K562 (cell line): ENCODE data around the gene MDC1. TPM values are rescaled to one million over a fixed set of nuclear protein-coding genes. Genes with fewer than 3 reads are reported as not detected.

ENCODE experiments used
- PRMT5 ChIP-seq: sonication (generic); formaldehyde crosslinking; IDR thresholded peaks from 2 replicates; pipeline ENCODE4 v1.5.0; 2020; ENCODE audit warnings: missing genetic modification reagents
- YBX1 ChIP-seq: fragments of 450-650 bp; IDR thresholded peaks from 2 replicates; pipeline ENCODE4 v1.7.1; 2016; ENCODE audit warnings: mild to moderate bottlenecking
- ZNF644 ChIP-seq: fragments of 200-800 bp; sonication (Bioruptor generic); IDR thresholded peaks from 2 replicates; pipeline ENCODE4 v1.6.1; 2016; ENCODE audit warnings: low read depth, missing genetic modification characterization, missing compliant biosample characterization
- ZNF830 ChIP-seq: fragments of 250-450 bp; sonication (Bioruptor Pico); IDR thresholded peaks from 2 replicates; pipeline ENCODE4 v1.5.0; 2021; ENCODE audit warnings: mild to moderate bottlenecking
- polyA plus RNA-seq, 8 experiments: library from polyadenylated mRNA; depleted of rRNA in 4 of 8; stranded (reverse) in 5 of 8; unstranded in 3 of 8; fragments of >200 nt; fragmentation: Nextera tagmentation in 2 of 8; fragmentation: Illumina TruSeq in 1 of 8; extraction: Ambion mirVana in 2 of 8; extraction: Trizol in 1 of 8; gene quantifications; 2 replicates each; pipeline versions ENCODE4 v1.2.1 to v1.2.3, GENCODE V29; 2011 to 2014; ENCODE audit warnings: inconsistent platforms in 1 of 8, missing spikeins in 1 of 8
- total RNA-seq, 7 experiments: library from RNA; depleted of rRNA in 6 of 7; stranded (reverse); fragments of >200 nt in 6 of 7; fragmentation: Illumina TruSeq in 2 of 7; extraction: Trizol in 2 of 7; gene quantifications; 2 replicates each; pipeline versions ENCODE4 v1.2.1 to v1.2.3, GENCODE V29; 2011 to 2021; ENCODE audit warnings: low replicate concordance in 1 of 7
- TF ChIP-seq, protein P1 (sequence below): fragments of 250-450 bp; sonication (Bioruptor Pico); IDR thresholded peaks from 2 replicates; pipeline ENCODE4 v1.4.0; 2020
- TF ChIP-seq, protein P2 (sequence below): sonication (generic); formaldehyde crosslinking; IDR thresholded peaks from 2 replicates; pipeline ENCODE4 v1.8.0; 2022; ENCODE audit warnings: missing genetic modification reagents, mild to moderate bottlenecking, borderline replicate concordance
- TF ChIP-seq, protein P3 (sequence below), 2 experiments: fragments of 450-650 bp; IDR thresholded peaks; 2 replicates each; pipeline ENCODE4 v1.6.1; 2016

The MDC1 gene
- total and polyA plus RNA-seq, 9 of the 15 experiments (the other 6 are each of a cell fraction or from before 2014, with no cell fraction given) = 8.2 to 114 (median 20.0) TPM

DNA sequence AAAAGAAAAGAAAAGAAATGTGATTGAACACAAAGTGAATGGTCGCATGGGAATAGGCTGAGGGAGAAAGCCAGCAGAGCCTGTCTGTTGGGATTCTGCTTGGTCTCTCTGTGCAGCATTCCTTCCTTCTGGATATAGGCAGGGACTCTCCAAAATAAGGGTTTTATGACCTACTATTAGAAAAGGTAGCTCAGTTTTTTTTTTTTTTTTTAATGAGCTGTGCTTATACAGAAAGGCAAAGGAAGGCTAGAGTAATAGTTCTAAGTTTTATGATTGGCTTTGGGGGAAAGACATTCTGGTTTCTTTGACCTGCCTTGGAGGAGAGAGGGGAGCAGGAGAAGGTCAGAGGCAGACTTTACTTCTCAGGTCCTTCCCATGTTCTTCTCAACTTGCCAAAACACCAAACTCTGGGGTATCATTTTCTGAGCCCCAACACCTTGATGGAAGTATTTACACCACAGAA lies 46.1 kb upstream of the MDC1 start (continued):
- TF ChIP-seq, protein P1, sequence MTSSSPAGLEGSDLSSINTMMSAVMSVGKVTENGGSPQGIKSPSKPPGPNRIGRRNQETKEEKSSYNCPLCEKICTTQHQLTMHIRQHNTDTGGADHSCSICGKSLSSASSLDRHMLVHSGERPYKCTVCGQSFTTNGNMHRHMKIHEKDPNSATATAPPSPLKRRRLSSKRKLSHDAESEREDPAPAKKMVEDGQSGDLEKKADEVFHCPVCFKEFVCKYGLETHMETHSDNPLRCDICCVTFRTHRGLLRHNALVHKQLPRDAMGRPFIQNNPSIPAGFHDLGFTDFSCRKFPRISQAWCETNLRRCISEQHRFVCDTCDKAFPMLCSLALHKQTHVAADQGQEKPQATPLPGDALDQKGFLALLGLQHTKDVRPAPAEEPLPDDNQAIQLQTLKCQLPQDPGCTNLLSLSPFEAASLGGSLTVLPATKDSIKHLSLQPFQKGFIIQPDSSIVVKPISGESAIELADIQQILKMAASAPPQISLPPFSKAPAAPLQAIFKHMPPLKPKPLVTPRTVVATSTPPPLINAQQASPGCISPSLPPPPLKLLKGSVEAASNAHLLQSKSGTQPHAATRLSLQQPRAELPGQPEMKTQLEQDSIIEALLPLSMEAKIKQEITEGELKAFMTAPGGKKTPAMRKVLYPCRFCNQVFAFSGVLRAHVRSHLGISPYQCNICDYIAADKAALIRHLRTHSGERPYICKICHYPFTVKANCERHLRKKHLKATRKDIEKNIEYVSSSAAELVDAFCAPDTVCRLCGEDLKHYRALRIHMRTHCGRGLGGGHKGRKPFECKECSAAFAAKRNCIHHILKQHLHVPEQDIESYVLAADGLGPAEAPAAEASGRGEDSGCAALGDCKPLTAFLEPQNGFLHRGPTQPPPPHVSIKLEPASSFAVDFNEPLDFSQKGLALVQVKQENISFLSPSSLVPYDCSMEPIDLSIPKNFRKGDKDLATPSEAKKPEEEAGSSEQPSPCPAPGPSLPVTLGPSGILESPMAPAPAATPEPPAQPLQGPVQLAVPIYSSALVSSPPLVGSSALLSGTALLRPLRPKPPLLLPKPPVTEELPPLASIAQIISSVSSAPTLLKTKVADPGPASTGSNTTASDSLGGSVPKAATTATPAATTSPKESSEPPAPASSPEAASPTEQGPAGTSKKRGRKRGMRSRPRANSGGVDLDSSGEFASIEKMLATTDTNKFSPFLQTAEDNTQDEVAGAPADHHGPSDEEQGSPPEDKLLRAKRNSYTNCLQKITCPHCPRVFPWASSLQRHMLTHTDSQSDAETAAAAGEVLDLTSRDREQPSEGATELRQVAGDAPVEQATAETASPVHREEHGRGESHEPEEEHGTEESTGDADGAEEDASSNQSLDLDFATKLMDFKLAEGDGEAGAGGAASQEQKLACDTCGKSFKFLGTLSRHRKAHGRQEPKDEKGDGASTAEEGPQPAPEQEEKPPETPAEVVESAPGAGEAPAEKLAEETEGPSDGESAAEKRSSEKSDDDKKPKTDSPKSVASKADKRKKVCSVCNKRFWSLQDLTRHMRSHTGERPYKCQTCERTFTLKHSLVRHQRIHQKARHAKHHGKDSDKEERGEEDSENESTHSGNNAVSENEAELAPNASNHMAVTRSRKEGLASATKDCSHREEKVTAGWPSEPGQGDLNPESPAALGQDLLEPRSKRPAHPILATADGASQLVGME = no peak
- TF ChIP-seq YBX1 (no peak), ZNF830 (no peak), ZNF644 (no peak), PRMT5 (CRISPR knock-in tag) (no peak)
- TF ChIP-seq, protein P2, sequence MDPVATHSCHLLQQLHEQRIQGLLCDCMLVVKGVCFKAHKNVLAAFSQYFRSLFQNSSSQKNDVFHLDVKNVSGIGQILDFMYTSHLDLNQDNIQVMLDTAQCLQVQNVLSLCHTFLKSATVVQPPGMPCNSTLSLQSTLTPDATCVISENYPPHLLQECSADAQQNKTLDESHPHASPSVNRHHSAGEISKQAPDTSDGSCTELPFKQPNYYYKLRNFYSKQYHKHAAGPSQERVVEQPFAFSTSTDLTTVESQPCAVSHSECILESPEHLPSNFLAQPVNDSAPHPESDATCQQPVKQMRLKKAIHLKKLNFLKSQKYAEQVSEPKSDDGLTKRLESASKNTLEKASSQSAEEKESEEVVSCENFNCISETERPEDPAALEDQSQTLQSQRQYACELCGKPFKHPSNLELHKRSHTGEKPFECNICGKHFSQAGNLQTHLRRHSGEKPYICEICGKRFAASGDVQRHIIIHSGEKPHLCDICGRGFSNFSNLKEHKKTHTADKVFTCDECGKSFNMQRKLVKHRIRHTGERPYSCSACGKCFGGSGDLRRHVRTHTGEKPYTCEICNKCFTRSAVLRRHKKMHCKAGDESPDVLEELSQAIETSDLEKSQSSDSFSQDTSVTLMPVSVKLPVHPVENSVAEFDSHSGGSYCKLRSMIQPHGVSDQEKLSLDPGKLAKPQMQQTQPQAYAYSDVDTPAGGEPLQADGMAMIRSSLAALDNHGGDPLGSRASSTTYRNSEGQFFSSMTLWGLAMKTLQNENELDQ (CRISPR knock-in tag) = no peak
- TF ChIP-seq, protein P3, sequence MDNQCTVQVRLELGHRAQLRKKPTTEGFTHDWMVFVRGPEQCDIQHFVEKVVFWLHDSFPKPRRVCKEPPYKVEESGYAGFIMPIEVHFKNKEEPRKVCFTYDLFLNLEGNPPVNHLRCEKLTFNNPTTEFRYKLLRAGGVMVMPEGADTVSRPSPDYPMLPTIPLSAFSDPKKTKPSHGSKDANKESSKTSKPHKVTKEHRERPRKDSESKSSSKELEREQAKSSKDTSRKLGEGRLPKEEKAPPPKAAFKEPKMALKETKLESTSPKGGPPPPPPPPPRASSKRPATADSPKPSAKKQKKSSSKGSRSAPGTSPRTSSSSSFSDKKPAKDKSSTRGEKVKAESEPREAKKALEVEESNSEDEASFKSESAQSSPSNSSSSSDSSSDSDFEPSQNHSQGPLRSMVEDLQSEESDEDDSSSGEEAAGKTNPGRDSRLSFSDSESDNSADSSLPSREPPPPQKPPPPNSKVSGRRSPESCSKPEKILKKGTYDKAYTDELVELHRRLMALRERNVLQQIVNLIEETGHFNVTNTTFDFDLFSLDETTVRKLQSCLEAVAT (IDR thresholded peaks at IDR 0.05) = no peak
